HG03442 (cell line): ENCODE results near the gene TUBGCP6.
A peak's percentile ranks its signal among the peaks of the same experiment; 100 is the strongest.

Experiments used
- ATAC-seq: cut with Tn5 transposase; IDR thresholded peaks from one replicate; pipeline ENCODE4 v1.9.1; 2021; ENCODE audit warnings: mild to moderate bottlenecking, moderate library complexity; ENCODE audit not compliant: unreplicated experiment

TUBGCP6 gene

DNA sequence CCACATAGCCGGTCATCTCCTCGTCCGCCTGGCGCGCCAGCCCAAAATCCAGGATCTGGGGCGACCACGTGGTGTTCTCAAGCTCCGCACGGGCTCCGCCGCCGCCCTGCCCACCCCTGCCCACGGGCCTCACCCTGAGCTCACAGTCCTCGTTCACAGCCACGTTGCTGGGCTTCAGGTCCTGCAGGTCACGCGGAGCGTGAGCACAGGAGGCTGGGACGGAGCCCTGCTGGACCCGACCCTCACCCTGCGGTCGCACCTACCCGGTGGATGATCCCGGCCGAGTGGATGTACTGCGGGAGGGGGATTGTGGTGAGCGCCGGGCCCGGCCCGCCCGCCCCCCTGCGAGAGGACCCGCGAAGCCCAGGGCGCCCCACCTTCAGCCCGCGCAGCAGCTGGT is 22.2 kb upstream of the TUBGCP6 start:
- no peak for ATAC-seq

DNA sequence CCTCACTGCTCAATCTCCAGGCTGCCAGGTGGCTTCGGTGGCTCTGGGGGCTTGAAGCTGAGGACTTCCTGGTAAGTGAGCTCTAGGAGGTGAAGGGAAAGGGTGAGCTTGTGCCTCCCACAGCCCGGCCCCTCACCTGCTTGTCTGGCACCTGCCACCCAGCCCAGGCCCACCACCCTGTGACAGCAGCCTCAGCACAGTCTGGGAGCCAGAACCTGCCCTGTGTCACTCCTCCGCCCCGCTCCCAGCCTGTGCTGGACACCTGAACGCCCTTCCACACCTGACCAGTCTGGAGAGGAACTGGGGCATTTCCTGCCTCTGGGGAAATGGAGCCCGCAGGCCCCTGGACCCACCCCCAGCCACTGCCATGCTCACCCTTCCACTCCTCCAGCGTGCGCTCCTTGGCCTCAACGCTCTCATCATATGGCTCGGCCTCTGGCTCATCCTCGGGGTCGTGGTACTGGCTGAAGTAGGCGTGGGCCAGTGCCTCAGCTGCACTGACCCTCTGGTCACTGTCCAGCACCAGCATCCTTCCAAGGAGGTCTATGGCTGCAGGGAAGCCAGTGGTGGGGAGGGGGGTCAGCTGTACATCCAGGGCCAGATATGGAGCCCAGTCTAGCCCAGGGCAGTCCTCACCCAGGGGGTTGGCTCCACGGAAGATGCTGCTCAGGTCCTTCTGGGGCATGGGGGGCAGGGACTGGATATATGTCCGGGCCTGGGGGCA is 20.3 kb upstream of the TUBGCP6 start:
- ATAC-seq: no peak

DNA sequence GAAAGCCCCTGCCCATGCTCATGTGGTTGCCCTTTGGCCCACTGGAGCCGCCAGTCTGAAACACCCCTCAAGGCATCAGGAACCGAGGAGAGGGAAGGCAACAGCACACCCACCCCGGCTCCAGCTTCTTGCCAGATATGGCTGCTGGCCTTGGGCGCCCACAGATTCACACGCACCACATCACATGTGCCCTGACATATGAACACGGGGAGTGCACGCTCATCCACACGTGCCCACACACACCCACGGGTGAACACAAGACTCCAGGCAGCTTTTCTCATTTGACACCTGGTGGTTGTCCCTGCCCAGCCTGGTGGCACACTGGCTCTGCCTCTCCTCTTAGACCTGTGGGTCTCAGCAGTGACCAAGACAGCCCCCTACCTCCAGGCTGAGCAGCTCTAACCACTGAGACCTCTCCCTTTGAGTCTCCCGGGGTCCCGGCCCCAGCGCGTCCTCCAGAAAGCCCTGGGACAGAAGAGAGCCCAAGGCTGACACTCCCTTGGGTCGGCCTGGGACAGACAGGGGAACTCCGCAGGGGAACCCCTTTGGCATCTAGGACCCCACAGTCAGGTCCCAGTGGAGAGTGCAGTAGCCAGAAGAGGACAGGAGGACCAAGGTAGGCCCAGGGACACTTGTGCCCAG is 19.4 kb upstream of the TUBGCP6 start:
- no peak for ATAC-seq

DNA sequence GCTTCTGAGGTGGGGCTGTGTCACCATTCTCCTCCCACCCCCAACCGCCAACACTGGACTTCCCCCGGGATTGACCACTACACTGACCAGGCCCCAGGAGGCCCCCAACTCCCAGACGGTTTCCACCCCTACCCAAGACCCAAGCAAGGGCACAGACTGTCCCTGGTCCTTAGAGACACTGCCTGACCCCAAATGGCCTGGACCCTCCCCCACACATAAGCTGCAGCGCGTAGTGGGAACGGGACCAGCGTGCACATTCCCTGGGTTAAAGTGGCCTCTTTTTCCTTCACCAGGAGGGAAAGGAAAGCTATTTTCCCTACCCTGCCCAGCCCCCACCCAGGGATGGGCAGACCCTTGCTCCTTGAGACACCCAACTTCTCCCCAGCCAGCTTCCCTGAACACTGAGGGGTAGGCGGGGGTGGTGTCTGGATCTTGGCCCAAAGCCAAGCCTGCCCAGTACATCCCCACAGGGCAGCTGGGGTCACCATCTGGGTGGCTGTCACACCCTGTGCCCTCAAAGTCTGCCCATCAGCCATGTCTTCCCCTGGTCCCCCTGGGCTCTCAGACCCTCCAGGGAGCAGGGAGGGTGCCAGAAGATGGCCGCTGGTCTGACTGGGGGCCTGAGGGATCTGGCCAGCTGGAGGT is 18.3 kb upstream of the TUBGCP6 start:
- no peak for ATAC-seq

DNA sequence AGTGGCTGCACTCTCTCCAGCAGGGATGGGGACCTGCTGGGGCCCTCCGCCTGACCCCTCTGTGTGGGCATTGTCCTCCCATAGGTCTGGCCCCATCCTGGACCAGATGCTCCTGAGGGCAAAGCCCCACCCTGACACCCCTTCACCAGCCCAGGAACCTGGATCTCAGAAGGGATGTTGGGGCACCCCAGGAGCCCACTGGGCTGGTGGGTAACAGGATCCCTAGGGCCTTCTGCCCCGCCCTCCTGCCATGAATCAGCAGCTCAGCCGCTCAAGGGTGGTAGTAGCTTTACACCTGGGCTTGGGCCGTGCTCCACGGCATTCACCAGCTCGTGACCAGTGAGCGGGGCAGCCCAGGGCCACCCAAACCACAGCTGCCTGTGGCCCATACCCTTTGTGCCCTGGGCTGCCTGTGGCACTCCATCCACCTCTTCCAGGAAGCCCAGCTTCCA is 17.7 kb upstream of the TUBGCP6 start:
- no peak for ATAC-seq

DNA sequence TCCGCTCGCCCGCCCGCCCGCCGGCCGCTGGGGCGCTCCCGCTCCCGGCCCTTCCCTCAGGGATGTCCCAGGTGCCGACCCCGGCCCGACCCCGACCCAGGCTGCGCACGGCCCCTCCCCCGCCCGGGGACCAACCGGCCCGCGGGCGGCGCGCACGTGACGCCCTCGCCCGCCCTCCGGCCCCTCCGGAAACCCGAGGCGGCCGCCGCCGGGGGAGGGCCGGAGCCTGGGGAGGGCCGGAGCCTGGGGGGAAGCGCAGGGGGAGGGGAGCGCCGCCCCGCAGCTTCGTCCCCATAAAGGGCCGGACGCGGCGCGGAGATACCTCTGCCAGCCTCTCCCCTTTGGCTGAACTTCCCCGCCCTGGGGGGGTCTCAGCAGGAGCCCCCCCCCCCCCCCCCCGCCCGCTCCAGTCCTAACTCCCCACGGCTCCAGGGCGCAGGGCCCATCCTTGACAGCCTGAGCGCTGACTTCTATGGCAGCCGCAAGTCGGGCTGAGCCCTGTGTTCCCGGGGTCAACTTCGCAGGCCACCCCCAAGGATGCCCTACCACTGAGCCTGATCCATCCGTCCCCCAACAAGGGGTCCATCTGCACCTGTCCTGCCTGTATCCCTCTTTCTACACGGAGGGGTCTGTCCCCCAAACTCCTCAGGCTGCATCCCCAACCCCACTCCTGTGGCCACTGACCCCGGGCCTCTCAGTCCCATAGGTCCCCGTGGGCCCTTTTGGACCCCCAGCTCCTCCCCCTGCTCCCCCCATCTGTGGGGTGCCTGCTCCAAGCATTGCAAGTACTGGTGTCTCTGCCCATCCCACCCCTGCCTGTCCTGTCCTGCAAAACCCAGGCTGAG is 17.0 kb upstream of the TUBGCP6 start, which contains the start of gene MAPK12:
MAPK12 (minus strand) TSS at position 69 of the 845 bp plus-strand sequence. CDS start 174 bp downstream, outside the sequence.
- peak; percentile 38 for ATAC-seq

DNA sequence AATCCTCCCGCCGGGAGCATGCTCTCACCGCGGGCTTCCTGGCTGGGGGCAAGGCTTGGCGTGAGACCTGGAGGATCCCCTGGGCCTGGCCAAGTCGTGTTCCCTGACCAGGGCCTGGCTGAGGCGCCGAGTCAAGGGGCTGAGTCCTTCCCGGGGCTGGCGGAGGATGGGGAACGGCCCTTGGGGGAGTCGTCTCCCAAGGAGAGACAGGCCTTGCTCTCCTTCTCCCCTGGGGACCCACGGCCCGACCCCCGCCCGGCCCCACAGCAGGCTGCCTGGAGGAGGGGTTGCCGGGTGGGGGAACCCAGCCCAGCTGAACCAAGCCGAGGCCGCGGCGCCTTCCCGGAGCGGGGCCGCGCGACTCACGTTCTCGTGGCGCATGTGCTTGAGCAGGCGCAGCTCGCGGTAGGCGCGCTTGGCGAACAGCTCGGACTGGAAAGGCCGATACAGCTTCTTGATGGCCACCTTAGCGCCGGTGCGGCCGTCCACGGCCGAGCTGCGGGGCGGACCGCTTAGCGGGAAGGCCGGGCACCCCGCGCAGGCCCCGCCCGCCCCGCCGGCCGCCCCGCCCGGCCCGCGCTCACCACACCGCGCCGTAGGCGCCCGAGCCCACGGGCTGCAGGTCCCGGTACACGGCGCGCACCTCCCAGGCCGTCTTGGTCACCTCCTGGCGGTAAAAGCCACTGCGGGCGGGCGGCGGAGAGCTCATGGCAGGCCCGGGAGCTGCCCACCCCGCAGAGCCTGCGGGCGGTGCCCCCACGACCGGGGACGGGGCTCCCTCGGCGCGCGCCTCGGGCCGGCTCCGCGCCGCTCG is 16.2 kb upstream of the TUBGCP6 start:
- ATAC-seq: peak; percentile 23

DNA sequence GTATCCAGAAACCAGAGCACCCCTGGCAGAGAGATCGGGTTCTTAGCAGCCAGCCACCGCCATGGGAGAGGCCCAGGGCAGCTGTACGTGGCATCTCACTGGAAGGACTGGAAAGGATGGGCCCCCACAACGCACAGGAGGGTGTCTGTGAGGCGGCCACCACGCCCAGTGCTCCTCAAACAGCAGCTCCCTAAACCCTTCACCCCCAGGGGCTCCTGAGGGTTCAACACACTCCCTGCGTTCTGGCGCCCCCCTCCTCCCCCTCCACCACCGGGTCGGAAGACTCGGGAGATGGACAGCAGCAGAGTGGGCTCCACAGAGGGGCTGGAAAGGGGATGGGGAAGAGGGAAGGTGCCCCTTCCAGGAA is 15.6 kb upstream of the TUBGCP6 start:
- ATAC-seq: no peak

DNA sequence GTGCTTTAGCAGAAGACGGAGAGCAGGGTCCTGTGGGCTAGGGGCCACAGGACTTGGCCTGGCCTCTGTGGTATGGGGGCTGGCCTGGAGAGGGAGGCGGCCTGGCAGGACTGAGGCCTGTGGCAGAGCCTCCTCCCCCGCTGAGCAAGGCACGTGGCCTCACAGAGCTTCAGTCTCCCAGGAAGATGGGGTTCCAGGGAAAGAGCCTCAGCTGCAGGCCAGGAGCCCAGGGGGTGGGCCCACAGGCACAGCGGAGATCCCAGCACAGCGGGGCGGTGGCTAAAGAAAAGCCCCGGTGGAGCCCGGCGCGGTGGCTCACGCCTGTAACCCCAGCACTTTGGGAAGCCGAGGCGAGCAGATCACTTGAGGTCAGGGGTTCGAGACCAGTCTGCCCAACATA is 14.5 kb upstream of the TUBGCP6 start:
- ATAC-seq: no peak

DNA sequence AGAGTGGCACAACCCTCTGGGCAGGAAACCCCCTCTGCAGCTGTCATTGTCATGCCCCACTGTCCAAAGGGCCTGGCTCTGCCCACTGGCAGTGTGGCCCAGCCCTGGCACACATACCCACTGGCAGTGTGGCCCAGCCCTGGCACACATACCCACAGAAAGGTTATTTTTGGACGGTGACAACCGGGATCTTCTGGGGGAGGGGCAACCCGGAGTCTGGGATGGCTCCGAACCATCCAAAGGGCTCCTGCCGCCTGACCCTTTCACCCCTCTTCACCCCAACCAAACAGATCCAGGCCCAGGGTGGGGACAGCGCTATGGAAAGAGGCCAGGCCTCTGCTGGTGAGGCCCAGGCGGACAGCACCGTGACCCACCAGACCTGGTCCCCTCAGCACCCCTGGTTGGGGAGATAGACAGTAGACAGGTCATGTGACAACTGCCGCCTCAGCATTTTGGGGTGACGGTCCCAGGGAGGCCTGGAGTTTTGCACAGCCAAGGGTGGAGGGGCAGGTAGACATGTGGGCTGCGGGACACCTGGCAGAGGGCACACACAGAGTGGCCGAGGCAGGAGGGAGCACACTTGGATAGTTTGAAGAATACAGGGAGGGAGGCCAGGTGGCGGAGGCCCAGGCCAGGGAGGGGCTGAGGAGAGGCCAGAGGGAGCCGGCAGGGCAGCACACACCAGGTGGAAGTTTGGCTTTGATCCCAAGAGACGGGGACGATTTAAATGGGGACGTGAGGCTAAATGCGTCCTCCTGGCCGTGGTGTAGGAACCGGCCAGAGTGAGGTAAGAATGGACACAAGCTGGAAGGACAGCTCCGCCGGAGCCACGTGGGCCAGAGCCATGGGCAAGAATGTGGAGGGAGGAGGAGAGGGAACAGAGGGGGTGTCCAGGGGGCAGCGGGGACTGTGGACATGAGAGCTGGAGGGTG is 13.8 kb upstream of the TUBGCP6 start:
- no peak for ATAC-seq

DNA sequence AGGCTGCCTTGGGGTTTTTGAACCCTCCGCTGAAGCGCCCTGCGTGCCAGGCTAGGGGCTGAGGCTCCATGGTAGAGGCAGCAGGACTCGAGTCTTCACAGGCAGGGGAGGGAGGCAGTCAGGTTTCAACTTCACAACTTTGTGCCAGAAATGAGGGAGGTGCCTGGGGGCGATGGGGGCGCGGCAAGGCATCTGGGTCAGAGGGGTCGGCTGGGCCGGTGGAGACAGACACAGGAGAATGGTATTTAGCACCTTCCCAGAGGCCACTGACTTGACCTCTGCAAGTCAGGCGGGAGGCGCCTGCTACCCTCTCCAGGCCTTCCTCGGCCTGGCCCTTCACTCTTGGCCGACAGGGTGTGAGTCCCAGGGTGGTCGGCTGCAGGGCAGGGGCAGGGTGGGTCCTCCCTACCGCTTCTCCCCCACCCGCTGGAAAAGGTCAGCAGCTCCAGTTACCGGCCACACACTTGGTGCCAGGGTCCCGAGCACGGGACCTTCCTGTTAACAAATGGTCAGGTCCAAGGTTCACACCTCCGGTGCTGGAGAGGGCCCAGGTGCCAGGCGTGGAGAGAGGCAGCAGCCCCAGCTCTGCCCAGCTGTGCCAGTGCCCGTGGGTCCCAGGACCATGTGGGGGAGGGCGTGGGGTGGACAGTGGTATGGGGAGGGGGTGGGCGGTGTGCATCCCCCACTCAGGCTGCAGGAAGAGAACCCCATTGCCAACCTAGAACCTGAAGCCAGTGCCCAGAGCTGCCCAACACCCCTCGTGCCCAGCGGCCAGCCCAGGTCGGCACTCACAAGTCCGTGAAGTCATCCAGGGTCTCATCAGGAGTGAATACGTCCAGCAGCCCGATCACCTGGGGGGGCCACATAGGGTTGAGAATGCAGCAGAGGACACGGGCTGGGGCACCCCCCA is 12.9 kb upstream of the TUBGCP6 start:
- ATAC-seq: no peak

DNA sequence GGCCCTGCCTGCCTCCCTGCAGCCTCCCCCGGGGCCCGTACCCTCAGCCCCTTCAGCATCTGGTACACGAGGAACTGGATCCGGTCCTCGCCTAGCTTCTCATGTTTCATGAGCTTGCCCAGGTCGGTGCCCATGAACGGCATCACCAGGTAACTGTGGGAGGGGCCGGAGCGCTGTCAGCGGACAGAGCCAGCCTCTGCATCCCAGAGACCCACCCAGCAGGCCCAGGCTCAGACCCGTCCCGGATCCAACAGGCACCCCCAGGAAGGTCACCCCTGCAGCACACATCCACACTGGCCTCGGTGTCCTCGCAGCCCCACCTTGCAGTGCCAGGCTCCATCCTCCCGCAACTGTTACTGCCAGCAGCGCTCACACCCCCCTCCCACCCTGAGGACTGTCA is 12.2 kb upstream of the TUBGCP6 start:
- ATAC-seq: no peak

DNA sequence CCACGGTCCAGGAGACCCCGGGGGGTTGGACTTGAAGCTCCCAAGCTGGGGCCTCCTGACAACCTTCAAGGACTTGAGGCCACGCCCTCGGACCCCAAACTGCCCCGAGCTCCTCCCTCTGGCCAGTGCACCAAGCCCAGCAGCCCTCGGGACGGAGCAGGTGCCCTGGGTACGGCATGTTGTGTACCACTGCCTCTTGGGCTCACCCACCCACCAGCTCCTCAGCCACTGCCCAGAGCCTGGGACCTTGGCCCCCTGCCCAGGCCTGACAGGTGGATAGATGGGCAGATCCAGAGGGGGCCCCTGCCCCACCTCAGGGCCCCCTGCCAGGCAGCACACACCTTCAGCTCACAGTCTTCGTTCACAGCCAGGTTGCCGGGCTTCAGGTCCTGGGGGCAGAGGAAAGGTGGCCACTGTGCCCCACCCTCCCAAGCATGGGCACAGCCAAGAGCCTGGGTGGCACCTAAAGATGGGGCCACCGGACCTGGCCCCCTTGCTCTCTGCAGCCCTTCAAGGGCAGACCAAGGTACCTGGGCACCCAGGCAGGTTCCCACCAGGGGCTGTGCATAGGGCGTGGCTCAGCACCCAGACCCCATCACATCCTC is 11.5 kb upstream of the TUBGCP6 start:
- ATAC-seq: no peak

DNA sequence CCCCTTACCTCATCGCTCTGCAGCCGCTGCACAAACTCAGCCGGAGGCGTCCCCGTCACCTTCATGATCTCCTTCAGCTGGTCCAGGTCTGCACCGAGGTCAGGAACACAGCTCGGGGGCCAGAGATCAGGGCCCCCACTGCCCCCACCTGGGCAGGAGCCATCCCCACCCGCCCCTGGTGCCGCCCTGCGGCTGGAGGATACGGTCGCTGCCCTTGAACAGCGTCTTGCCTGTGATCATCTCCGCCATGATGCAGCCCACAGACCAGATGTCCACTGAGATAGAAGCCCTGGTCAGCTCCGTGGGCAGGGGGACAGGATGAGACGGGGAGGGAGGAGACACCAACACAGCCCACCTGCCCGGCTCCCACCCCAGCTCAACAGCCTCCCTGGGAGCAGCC is 10.8 kb upstream of the TUBGCP6 start:
- no peak for ATAC-seq

DNA sequence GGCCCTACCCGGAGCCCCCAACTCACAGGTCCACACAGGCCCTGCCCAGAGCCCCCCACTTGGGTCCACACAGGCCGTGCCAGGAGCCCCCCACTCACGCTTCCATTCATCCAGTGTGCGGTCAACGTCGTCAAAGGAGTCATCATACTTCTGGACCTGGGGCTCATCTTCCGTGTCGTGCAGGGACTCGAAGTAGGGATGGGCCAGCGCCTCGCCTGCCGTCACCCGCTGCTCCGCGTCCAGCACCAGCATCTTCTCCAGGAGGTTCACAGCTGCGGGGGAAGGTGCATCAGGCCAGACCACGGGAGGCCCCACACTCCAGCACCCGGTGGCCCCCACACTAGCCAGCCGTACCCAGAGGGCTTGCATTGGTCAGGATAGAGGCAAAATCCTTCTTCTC is 10.3 kb upstream of the TUBGCP6 start:
- no peak for ATAC-seq

DNA sequence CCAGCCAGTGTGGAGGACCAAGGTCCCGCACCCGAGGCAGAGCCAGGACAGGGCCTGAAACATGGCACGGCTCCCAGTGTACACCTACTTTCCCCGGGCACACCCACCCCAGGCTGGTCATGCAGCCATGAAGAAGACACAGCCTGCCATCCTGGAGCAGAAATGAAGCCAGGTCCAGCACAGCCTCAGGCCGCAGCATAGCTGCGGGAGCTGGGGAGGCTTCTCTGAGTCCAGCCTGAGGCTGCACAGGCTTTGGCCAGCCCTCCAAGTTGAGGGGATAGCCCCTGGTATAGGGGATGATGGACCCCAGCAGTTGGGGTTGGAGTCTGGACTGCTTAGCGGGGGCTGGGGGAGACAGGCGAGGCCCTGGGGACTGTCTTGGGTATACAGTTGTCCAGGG is 9.1 kb upstream of the TUBGCP6 start:
- no peak for ATAC-seq

DNA sequence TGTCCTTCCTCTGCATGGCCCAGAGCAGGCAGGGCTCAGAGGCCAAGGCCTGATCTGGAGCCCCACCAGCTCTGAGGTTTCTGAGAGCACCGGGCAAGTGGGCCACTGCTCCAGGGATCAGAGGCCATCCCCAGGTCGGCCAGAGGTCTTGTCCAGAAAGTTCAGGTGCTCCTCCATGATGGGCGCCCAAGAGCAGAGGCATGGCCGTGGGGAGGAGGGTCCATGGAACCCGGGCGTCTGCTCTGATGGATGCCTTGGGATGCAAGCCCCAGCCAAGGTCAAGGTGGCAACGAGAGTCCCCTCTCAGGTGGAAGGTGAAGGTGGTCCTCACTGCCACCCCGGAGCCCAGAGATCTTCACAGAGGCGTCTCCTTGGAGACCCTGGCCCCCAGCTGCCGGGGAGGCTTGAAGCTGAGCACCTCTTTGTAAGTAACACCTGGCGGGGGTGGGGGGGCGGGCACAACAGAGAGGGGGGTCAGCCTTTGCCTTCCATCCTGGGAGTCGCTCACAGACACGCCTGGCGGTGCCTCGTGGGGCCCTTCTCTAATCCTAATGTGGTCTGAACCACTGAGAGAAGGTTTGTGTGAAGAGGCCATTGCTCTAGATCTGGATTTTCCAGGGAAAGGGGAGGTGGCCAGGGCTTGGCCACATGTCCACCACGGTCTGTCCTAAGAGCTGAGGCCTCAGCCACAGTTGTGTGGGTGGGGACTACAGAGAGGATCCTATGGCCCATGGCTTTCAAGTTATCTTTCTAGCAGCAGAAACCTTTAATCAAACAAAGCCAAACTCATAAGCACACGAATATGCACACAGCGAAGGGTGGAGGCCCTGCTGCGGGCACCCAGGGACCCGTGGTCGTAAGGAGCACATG is 8.5 kb upstream of the TUBGCP6 start:
- no peak for ATAC-seq
